NCI-H82 (cell line): ENCODE data around the gene PLEKHA7.
"Not testable (repeated sequence)": the region's sequence is repeated elsewhere in the genome, so short reads cannot be mapped to it uniquely, and the experiment has no call there.

Experiments
- DNase-seq: peaks from one replicate; lab custom pipeline; 2025; lab: John Stamatoyannopoulos, UW

The PLEKHA7 gene

GRCh38 chr11:16938061-16938460, 76.2 kb downstream of the PLEKHA7 start:
- DNase-seq = no peak

- peak; percentile 55 for DNase-seq
Observed at GRCh38 chr11:16936643-16937042, 77.6 kb downstream of the PLEKHA7 start.

DNA sequence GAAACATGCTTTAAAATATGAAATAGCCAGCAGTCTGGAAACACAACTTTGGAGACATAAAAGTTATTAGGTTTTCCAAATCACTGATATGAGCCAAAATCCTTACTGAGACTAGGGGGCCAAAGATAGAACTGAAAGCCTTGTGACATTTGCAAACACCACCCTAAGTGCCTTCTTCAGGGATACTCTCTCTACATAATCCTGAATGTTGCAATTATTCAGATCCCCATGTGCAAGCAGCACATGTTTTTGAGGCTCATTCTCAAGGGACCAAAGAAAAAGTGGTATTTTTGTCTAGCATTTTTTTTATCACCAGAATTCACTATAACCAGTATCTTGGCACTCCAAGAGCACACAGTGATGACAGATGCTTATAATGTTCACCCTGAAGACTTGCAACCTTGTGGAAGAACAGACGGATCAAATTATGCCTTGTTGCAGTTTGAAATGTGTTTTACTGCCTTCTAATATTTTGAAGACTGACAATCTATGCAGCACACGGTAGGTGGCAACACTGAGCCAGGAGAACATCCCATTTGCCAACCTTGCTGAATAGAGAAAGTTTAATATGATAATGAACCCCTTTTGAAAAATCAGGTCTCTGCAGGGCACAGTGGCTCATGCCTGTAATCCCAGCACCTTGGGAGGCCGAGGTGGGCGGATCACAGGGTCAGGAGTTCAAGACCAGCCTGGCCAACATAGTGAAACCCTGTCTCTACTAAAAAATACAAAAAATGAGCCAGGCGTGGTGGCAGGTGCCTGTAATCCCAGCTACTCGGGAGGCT, 78.5 kb downstream of the PLEKHA7 start:
- peak; percentile 61 for DNase-seq

- no peak for DNase-seq
Observed at GRCh38 chr11:16933756-16934603, 80.2 kb downstream of the PLEKHA7 start.

DNA sequence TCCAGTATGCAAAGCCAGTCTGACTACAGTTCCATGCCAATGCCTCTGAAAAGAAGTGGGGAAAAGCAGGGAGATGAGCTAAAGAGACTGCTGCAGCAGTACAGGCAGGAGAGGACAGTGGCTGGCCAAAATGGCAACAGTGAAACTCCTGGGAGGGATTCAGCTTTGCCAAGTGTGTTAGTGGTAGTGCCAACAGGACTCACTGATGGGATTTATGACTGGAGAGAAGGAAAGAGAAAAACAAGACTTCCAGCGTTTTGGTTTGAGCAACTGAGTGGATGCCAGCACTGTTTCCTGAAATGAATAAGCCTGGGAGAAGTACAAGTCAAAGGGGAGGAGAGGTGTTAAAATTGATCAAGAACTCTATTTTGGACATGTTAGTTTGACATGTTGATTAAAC, 80.9 kb downstream of the PLEKHA7 start:
- no peak for DNase-seq

DNA sequence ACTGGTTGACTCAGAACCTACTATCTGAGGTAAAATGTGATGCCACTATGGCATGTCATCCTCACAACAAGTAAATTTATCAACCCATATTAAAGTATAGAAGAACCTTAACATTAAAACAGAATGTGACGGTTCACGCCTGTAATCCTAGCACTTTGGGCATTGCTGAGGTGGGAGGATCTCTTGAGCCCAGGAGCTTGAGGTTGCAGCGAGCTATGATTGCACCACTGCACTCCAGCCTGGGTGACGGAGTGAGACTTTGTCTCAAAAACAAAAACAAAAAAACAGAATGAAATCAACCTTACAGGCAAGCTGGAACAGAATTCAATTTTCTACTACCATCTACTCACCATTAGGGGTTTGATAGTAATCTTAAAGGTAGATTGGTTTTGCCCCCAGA, 86.2 kb downstream of the PLEKHA7 start:
- no peak for DNase-seq

DNA sequence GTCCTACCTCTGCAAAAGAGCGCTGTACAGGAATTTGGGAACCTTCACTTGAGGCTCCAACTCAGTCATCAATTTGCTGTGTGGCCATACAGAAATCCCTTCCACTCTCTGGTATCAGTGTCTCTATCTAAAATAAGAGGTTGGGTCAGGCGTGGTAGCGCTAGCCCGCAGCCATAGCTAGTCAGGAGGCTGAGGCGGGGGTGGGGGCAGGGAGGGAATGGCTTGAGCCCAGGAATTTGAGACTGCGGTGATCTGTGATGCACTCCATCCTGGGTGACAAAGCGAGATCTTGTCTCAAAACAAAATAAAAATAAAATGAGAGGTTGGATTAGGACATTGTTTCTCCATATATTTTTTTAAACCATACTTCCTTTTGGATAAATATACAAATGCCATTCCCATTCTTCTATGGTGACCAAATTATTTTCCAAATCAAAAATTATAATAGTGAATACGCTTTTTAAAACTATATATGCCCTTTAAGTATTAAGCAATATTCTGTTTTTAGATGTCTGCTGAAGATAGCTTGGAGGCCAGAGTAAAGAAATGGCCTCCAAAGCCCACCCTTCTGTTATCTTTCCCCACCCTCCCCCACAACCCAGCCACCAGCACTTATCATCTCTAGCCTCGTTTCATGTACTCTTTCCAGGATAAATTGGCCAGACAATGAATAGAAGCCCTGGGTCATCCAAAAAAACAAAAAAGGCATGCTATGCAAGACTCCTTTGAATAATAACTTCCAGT, 87.2 kb downstream of the PLEKHA7 start:
- no peak for DNase-seq

- DNase-seq = peak; percentile 58
Observed at GRCh38 chr11:16925561-16926065, 88.6 kb downstream of the PLEKHA7 start.

GRCh38 chr11:16924826-16925560, 89.2 kb downstream of the PLEKHA7 start:
- peak; percentile 54 for DNase-seq

DNA sequence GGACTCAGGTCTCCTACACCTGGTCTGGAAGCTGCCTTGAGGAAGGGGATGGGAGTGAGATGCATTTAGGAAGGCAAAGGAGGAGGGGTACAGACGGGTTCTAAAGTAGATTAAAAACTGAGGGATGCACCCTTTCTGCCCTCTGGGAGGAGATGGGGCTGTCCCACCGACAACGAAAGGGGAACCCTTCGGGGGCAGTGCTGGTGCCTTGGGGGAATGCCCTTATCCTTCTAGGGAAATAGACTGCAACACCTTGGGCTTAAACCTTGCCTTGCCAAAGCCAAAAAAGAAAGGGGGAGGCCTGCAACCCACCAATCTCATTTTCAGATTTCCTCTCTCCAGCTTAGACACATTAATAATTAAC, 89.8 kb downstream of the PLEKHA7 start:
- no peak for DNase-seq

DNA sequence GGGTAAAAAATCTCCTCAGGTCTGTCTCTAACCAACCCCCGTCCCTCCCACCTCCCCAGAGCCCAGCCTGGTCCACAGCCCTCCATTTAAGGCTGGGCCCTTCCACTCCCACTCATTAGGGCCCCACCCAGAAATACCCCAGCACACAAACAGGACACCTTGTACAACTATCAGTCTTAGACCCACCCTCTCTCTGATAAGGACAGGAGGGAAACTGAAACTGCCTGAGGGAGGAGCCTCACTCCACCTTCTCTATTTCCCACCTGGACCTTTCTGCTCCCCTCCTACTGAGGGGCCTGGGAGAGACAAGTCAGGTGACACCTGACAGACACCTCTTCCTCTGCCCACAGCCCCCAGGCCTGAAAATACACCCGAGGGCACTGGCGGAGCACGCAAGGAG, 90.2 kb downstream of the PLEKHA7 start:
- DNase-seq = no peak

GRCh38 chr11:16921668-16922067, 92.5 kb downstream of the PLEKHA7 start:
- no peak for DNase-seq

- DNase-seq = no peak
Observed at GRCh38 chr11:16921019-16921418, 93.2 kb downstream of the PLEKHA7 start.

- DNase-seq = no peak
Observed at GRCh38 chr11:16920559-16920958, 93.7 kb downstream of the PLEKHA7 start.

DNA sequence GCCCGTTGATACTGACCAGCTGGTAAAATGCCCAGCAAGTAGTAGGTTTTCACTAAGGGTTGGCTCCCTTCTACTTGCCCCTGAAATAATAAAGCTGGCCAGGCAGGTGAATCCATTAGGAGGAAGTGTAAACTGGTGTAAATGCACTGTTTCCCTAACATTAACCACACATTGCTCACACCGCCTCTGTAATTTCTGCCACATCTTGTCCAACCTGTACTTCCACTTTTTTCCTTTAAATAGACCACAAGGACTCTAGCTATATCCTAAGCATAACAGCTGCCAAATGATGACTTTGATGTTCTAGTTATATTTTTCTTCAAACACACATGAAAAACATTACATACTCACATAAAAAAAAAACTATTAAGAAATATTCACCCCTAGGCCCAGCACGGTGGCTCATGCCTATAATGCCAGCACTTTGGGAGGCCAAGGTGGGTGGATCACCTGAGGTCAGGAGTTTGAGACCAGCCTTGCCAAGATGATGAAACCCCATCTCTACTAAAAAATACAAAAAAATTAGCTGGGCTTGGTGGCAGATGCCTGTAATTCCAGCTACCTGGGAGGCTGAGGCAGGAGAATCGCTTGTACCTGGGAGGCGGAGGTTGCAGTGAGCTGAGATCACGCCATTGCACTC, 95.6 kb downstream of the PLEKHA7 start:
- not testable (repeated sequence) for DNase-seq

DNA sequence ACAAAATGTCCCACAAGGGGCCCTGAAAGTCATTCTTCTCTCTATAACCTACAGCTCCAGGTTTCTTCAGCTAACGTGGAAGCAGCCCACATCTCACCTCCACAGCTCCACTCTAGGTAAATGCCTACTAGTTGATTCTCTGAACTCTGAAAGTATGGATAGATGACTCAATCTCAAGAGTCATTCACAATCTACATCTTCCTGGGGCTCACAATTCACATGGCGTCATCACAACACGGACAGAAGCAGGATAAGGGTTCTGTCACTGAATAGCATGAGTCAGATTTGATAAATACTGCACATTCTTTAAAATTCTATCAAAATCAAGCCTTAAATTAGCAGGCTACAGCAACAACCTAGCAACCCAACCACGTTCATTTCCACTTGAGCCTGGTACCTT, 96.3 kb downstream of the PLEKHA7 start:
- DNase-seq = no peak

GRCh38 chr11:16912692-16913111, 101.5 kb downstream of the PLEKHA7 start:
- DNase-seq = peak; percentile 35

DNA sequence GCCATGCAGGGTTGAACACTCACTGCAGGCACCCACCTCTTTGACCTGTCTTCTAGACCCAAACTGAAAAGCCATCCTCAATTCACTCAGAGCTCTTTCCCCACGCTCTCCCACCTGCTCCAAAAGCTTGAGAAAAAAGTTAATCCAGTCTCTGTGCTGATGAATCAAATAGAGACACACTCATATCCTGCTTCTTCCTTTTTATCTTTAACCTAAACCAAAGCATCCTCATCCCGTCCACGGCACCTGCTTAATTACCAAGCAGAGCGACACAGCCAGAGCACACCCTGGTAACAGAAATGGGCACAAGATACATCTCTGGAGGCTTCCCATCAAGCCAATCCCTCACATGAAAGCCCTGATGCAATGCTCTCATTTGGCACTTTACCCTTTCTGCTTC, 102.6 kb downstream of the PLEKHA7 start:
- DNase-seq = no peak

- no peak for DNase-seq
Observed at GRCh38 chr11:16911186-16911585, 103.0 kb downstream of the PLEKHA7 start.

DNA sequence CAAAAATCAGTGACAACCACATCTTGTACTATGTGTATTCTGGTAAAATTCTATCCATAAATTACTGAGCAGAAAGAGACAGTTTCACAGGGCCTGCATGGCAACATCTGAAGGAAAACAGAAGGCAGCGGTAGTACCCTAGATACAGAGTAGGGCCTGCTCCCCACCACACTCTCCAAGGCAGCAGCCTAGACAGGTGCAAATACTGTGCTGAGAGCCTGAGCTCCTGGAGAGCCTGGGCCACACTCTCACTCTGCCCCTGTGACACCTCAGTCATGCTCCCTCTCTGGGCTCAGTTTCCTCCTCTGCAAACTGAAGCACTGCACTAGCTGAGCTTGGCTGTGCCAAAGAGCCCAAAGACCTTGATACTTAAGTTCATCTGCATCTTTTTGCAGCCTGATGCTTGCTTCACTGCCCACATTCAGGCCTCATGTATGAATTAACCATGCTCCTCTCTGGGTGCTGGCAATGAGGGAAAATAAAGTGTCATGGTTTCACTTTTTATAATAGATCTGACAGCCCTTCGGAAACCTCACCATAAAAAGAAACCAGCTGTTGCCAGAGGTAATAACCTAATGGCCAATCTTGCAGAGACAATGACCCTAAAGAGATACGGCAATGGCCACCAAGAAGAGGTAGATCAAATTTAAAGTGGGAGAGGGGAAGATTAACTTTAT, 104.7 kb downstream of the PLEKHA7 start:
- DNase-seq = peak; percentile 5

GRCh38 chr11:16905375-16905774, 108.8 kb downstream of the PLEKHA7 start:
- no peak for DNase-seq
